ENCODE results near the gene CELF1.

Gene CELF1

GRCh38 chr11:47489395-47489755 is 63.6 kb downstream of the CELF1 start:
- peaks cover 62% of the 10 kb centered on the region for H3K79me2 ChIP-seq (ENCODE audit: low read length)
- H3K4me2 ChIP-seq (ENCODE audit: low read depth, low read length): no peak overlapping the region
- no peaks in the 10 kb centered on the region for H3K27me3 ChIP-seq (replicated peaks; ENCODE audit: insufficient read depth, low read length)
- peaks cover 4% of the 10 kb centered on the region; the same call in 1 of the 2 replicates for H4K20me1 ChIP-seq (ENCODE audit: insufficient read depth, low read length)
- peaks cover 3% of the 10 kb centered on the region; the same call in 1 of the 2 replicates for H3K36me3 ChIP-seq (replicated peaks; ENCODE audit: insufficient read depth, low read length)
- H2AFZ ChIP-seq (ENCODE audit: low read length): no peak overlapping the region
- TF ChIP-seq EZH2 (optimal IDR thresholded peaks at IDR 0.05; ENCODE audit: low read depth, low read length): no peak
- TF ChIP-seq EZH2phosphoT487 (IDR thresholded peaks at IDR 0.05; ENCODE audit: low read length): no peak
- TF ChIP-seq CTCF (IDR thresholded peaks at IDR 0.05; ENCODE audit: low read length): no peak
- H3K4me3 ChIP-seq (ENCODE audit: low read length): no peak overlapping the region
- H3K4me1 ChIP-seq (ENCODE audit: low read length): no peaks in the 10 kb centered on the region
- H3K9ac ChIP-seq (ENCODE audit: low read length): no peak overlapping the region
- no peaks in the 10 kb centered on the region for H3K9me2 ChIP-seq (replicated peaks; ENCODE audit: insufficient read depth, low read length)
- H3K9me3 ChIP-seq (replicated peaks; ENCODE audit: insufficient read depth, low read length): no peaks in the 10 kb centered on the region
- H3K27ac ChIP-seq (ENCODE audit: low read length): no peak overlapping the region
- H3F3A ChIP-seq (ENCODE audit: insufficient read depth, low read length): no peaks in the 10 kb centered on the region
- no peak for DNase-seq

GRCh38 chr11:47488674-47489394 is 64.1 kb downstream of the CELF1 start:
- no peak overlapping the region for H3K27ac ChIP-seq (ENCODE audit: low read length)
- no peak overlapping the region for H3K9ac ChIP-seq (ENCODE audit: low read length)
- TF ChIP-seq EZH2phosphoT487 (IDR thresholded peaks at IDR 0.05; ENCODE audit: low read length) (no peak), CTCF (IDR thresholded peaks at IDR 0.05; ENCODE audit: low read length) (no peak), EZH2 (optimal IDR thresholded peaks at IDR 0.05; ENCODE audit: low read depth, low read length) (no peak)
- no peaks in the 10 kb centered on the region for H3K27me3 ChIP-seq (replicated peaks; ENCODE audit: insufficient read depth, low read length)
- no peak overlapping the region for H2AFZ ChIP-seq (ENCODE audit: low read length)
- no peak for DNase-seq
- H3K4me2 ChIP-seq (ENCODE audit: low read depth, low read length): no peak overlapping the region
- no peaks in the 10 kb centered on the region for H3K4me1 ChIP-seq (ENCODE audit: low read length)
- no peak overlapping the region for H3K4me3 ChIP-seq (ENCODE audit: low read length)
- H3K36me3 ChIP-seq (replicated peaks; ENCODE audit: insufficient read depth, low read length): peaks cover 3% of the 10 kb centered on the region; the same call in 1 of the 2 replicates
- H3K79me2 ChIP-seq (ENCODE audit: low read length): peaks cover 57% of the 10 kb centered on the region
- no peaks in the 10 kb centered on the region for H3F3A ChIP-seq (ENCODE audit: insufficient read depth, low read length)
- no peaks in the 10 kb centered on the region for H3K9me2 ChIP-seq (replicated peaks; ENCODE audit: insufficient read depth, low read length)
- peaks cover 4% of the 10 kb centered on the region; the same call in 1 of the 2 replicates for H4K20me1 ChIP-seq (ENCODE audit: insufficient read depth, low read length)
- H3K9me3 ChIP-seq (replicated peaks; ENCODE audit: insufficient read depth, low read length): no peaks in the 10 kb centered on the region

- TF ChIP-seq CTCF (IDR thresholded peaks at IDR 0.05; ENCODE audit: low read length): no peak
- TF ChIP-seq EZH2 (optimal IDR thresholded peaks at IDR 0.05; ENCODE audit: low read depth, low read length): no peak
- no peak for TF ChIP-seq EZH2phosphoT487 (IDR thresholded peaks at IDR 0.05; ENCODE audit: low read length)
- Histone ChIP-seq H3K27me3 (replicated peaks; ENCODE audit: insufficient read depth, low read length) (no peaks in the 10 kb centered on the region), H3K9ac (ENCODE audit: low read length) (no peak overlapping the region), H3K9me3 (replicated peaks; ENCODE audit: insufficient read depth, low read length) (no peaks in the 10 kb centered on the region), H3K79me2 (ENCODE audit: low read length) (peaks cover 49% of the 10 kb centered on the region), H4K20me1 (ENCODE audit: insufficient read depth, low read length) (peaks cover 4% of the 10 kb centered on the region; the same call in 1 of the 2 replicates), H3F3A (ENCODE audit: insufficient read depth, low read length) (no peaks in the 10 kb centered on the region), H3K27ac (ENCODE audit: low read length) (no peak overlapping the region), H3K4me3 (ENCODE audit: low read length) (no peak overlapping the region), H3K4me2 (ENCODE audit: low read depth, low read length) (no peak overlapping the region), H2AFZ (ENCODE audit: low read length) (no peak overlapping the region), H3K9me2 (replicated peaks; ENCODE audit: insufficient read depth, low read length) (no peaks in the 10 kb centered on the region), H3K4me1 (ENCODE audit: low read length) (no peaks in the 10 kb centered on the region), H3K36me3 (replicated peaks; ENCODE audit: insufficient read depth, low read length) (peaks cover 7% of the 10 kb centered on the region; the same call in 1 of the 2 replicates)
- DNase-seq: no peak
Observed at GRCh38 chr11:47488111-47488510, 64.8 kb downstream of the CELF1 start.

Measured in MM.1S (cell line).